GM18505 (cell line): ENCODE data around the gene LILRB3.
"Not testable (repeated sequence)": the region's sequence is repeated elsewhere in the genome, so short reads cannot be mapped to it uniquely, and the experiment has no call there.

Experiments
- ATAC-seq: cut with Tn5 transposase; IDR thresholded peaks from one replicate; pipeline ENCODE4 v1.9.1; 2021; ENCODE audit not compliant: unreplicated experiment
- POLR2A ChIP-seq: IDR thresholded peaks from 4 replicates; pipeline ENCODE4 v1.6.1; 2011; ENCODE audit warnings: borderline replicate concordance; ENCODE audit not compliant: insufficient read depth, insufficient read length; ENCODE audit errors: extremely low read depth

LILRB3 gene

DNA sequence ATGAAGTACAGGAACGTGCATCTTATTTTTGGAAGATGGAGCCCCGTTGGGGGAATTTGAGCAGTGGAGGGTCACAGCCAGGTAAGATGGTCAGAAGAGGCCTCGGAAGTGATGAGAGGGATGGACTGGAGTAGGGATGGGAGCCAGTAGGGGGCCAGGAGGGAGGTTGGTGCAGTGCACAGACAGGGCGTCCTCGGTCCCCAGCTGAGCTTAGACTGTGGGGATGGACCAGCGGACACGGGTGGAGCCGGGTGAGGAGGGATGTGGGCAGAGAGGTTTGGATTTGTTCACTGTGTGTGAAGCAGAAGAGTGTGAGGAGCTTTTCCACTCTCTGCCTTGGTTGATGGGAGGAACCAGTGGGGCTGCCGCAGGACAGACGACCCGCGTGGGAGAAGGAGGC, 11.6 kb downstream of the LILRB3 start:
- ATAC-seq, result no peak
- TF ChIP-seq POLR2A, result no peak

- ATAC-seq, result no peak
These were observed 12.9 kb downstream of the LILRB3 start for GRCh38 chr19:54209811-54210494.

DNA sequence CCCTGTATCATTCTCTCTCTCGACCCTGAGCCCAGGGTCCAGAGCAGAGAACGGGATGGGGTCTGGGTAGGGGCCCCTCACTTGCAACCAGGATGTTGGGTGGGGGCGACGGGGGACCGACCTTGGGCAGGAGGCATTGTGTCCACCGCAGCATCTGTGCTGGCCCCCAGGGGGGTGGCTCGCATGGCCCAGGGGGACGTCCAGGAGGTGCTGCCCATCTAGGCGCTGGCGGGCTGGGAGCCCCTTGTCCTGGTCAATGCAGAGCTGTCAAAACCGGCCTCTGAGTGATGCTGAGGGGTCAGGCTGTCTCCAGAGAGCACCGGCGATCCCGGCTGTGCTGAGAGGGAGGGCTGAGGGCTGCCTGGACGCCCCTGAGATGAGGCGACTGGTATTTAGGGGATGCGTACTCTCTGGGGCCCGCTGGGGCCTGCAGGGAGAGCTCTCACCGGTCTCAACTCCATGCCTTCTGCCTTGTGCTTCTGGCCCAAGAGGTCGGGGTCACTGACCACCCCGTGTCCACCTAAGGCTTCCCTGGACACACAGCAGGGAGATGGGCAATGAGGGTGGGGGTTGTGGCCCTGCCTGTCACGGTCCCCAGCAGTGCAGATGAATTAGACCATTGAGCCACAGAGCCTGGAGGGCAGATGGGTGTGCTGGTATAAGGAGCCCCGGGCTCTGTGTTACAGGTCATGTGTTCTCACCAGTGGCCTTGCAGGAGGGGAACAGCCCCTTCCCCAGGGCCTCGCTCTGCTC, 13.6 kb downstream of the LILRB3 start:
- no peak for TF ChIP-seq POLR2A

More at GRCh38 chr19:54209811-54210494, 12.9 kb downstream of the LILRB3 start:
- TF ChIP-seq POLR2A, result no peak

GRCh38 chr19:54208784-54209057, 14.1 kb downstream of the LILRB3 start:
- ATAC-seq, result no peak
- TF ChIP-seq POLR2A, result no peak

More for the DNA sequence above, 13.6 kb downstream of the LILRB3 start:
- no peak for ATAC-seq

DNA sequence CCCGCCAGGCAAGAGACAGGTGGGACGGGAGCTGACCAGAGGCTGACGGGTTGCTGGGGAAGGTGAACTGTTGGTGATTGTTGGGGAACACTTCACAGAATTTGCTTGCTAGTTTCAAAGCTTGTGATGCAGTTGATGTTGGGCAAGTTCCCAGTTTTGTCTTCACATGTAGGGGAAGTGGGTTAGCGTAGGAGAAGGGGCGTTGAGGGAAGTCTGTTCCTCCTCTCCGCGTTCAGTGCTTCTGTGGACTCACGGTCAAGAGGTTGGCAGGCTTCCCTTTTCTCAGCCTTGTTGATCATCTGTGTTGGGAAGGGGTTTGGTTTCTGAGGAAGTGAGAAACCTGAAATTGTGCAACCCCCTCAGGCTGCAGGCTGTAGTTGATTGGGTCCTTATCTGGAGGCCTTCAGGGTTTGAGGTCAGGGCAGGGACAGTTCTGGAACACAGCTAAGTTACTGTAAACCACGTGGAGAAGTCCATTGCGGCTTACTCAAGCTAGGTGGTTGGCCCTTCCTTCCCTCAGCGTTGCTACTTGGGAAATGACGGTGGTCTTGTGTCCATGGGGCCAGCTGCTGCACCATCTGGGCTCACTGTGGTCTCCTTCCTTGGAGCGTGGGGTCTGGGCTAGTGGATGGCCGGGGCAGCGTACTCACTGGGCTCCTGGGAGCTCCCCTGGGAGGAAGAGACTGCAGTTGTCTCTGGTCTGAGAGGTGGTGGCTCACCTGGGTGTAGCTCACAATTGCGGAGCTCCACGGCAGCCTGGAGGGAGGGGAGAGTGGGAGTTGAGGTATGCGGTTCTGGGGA, 14.6 kb downstream of the LILRB3 start:
- peak; percentile 37 for ATAC-seq

DNA sequence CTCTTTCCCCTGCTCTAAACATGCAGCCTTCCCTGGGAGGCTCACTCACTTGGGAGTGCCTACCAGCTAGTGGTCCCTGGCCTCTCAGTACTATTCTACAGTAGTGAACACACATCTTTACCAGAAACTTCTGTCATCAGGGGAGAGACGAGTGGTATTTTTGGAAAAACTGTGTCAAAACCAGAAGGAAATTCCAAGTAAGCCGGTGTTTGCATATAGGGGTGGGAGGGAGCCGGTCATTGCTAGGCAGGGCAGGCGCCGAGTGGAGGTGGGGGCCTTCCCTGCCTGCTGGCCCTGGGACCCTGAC, 15.2 kb downstream of the LILRB3 start:
- no peak for ATAC-seq
- no peak for TF ChIP-seq POLR2A

More for the DNA sequence above, 14.6 kb downstream of the LILRB3 start:
- TF ChIP-seq POLR2A, result peak; percentile 58

GRCh38 chr19:54207193-54207592, 15.6 kb downstream of the LILRB3 start:
- ATAC-seq, result not testable (repeated sequence)

- no peak for TF ChIP-seq POLR2A
- no peak for ATAC-seq
These were observed 16.0 kb downstream of the LILRB3 start for GRCh38 chr19:54206831-54207177.

- ATAC-seq, result no peak
- TF ChIP-seq POLR2A, result no peak
These were observed 16.6 kb downstream of the LILRB3 start for GRCh38 chr19:54206030-54206830.

GRCh38 chr19:54204767-54205468, 17.9 kb downstream of the LILRB3 start:
- ATAC-seq, result no peak
- no peak for TF ChIP-seq POLR2A

DNA sequence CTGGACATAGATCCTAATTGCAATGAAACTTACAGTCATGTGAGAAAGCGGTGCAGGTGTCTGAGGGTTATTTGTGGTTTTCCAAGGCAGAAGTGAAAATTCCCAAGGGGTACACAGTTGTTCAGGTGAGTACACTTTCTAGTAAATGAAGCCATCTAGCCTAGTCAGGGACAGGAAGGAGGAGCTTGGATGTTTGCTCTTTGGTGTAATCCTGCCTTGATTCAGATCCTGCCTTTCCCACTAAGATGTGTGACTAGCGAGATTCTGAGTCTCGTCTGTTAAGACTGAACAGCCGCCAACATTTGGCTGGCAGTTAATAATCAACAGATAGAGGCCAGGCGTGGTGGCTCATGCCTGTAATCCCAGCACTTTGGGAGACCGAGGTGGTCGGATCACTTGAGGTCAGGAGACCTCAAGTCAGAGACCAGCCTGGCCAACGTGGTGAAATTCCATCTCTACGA, 19.6 kb downstream of the LILRB3 start:
- TF ChIP-seq POLR2A, result no peak

GRCh38 chr19:54201980-54202379, 20.8 kb downstream of the LILRB3 start:
- TF ChIP-seq POLR2A, result no peak
- no peak for ATAC-seq

More for the DNA sequence above, 19.6 kb downstream of the LILRB3 start:
- no peak for ATAC-seq
